Stimulated activated CD4-positive, alpha-beta T cell treated with anti-CD3 and anti-CD28 coated beads, TNF-alpha, amount 100 ng/mL, for 4 hours (primary cell): ENCODE measurements around the gene ZSWIM3.

ENCODE experiments used
- DNase-seq, 3 experiments: peaks; one replicate each; pipeline ENCODE4 v3.0.0-alpha.2; 2020; ENCODE audit warnings: low read depth in 3 of 3

ZSWIM3 gene

GRCh38 chr20:45833030-45833882 lies 24.2 kb upstream of the ZSWIM3 start, which contains the start of gene SNX21:
Gene SNX21, plus strand, starts transcription at chr20:45833799. Its CDS starts 121 bp downstream, at chr20:45833920.
- DNase-seq, result no peak

DNA sequence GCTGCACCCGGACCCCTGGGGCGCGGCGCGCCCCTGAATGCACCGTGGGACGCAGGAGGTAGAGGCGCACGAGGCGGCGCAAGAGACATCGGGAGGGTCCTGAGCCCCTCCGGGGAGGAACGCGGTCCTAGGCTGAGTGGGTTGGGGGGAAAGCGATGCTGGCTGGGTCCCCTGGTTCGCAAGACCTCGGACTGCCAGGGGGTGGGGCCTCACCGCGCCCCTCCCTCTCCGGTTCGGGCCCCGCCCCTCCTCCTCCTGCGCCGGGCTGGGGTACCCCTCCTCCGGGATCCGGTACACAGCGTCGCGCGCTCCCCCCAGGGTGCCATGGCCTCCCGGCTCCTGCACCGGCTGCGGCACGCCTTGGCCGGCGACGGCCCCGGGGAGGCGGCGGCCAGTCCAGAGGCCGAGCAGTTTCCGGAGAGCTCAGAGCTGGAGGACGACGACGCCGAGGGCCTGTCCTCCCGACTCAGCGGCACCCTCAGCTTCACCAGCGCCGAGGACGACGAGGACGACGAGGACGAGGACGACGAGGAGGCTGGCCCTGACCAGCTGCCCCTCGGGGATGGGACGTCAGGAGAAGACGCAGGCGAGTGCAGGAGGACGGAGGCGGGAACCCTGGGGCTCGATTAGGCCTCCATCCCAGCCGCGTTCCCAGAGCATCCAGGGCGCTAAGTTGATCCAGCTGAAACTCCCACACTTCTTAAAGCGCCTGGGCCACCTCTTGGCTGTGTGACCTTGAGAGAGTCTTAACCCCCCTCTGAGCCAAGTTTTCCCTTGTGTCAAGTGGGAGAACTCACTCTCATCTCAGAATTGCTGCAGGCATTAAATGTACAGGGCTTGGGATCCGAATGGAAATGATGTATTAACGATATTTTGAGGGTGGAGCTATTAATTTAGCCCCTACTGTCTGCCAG lies 23.3 kb upstream of the ZSWIM3 start:
- no peak for DNase-seq

- no peak for DNase-seq
Measured at GRCh38 chr20:45834797-45835161, 22.6 kb upstream of the ZSWIM3 start.

DNA sequence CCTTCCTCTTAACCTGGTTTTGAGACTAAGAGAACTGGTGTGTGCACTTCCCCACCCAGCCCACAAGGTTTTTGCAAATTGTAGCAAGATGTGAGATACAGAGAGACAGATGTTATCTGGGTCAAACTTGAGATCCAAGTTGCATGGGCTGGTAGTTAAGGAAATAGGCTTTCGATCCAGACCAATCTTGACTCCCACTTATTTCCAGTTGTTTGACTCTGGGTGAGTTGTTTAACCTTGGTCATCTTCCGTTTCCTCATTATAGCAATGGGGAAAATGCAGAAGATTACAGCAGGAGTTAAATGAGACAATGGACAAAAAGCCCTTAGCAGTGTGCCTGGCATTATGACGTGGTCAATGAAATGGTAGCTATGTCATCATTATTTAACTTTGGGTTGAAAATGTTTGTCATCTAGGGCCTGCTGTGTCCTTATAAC lies 22.1 kb upstream of the ZSWIM3 start:
- no peak for DNase-seq

GRCh38 chr20:45835825-45836224 lies 21.6 kb upstream of the ZSWIM3 start:
- no peak for DNase-seq

DNA sequence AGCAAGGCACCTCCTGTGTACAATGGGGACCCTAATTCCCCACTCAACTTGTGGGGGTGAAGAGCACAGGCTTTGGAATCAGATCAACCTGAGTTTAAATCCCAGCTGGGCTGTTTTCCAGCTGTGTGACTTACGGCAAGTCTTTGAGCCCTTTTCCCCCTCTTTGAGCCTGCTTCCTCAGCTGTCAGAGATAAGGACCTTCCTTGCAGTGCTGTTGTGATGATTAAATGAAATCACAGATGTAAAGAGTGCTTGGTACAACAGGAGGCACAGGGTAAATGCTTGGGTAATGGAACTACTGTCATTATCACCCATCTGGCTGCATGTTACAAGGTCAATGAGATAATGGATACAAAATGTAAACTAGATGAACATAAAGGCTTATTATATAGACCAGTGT lies 20.6 kb upstream of the ZSWIM3 start:
- no peak for DNase-seq

- DNase-seq, result no peak
Measured at GRCh38 chr20:45840700-45841198, 16.7 kb upstream of the ZSWIM3 start.

- DNase-seq, result no peak
Measured at GRCh38 chr20:45841407-45842129, 15.8 kb upstream of the ZSWIM3 start.

DNA sequence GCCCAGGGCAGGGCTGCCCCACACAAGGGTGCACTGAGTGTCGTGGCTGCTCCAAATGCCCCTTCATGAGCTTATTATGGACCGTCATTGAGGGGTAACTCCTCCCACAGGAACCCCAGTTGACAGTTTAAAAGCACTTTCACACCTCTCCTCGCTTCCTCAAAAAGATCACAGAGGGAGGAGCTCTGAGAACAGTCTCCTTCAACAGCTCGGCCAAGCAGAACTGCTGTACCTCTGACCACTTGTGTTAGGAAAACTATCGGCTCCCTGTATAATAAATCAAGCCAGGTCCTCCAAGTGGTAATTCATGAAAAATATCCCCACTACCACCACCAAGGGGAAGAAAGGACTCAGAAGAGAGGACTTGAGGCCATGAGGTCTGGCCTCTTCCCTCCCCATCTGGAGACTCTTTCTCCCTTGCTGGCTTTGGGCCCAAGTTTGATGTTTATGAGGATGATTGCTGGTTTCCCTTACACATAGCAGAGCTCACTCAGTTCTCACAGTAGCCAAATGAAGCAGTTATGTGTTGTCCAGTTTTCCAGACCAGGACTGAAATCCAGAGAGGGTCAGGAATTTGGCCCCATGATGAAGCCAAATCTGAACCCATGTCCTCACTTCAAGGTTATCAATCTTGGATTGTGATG lies 15.1 kb upstream of the ZSWIM3 start:
- DNase-seq, result no peak

GRCh38 chr20:45843506-45843905 lies 13.9 kb upstream of the ZSWIM3 start:
- DNase-seq, result no peak

DNA sequence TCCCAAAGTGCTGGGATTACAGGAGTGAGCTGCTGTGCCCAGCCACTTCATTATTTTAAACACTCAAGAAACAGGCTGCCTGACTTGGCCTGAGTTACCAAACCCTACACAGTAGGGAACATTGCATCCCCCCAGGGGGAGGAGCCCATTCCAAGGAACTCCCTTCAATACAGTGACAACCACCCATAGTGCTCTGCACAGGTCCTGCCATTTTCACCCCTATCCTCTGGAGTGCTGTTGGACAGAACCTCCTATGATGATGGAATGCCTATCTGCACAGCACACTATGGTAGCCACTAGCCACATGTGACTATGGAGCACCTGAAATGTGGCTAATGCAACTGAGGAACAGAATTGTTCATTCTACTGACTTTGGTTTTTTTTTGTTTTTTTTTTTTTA lies 12.0 kb upstream of the ZSWIM3 start:
- no peak for DNase-seq

- no peak for DNase-seq
Measured at GRCh38 chr20:45848421-45848820, 9.0 kb upstream of the ZSWIM3 start.

- no peak for DNase-seq
Measured at GRCh38 chr20:45848969-45849582, 8.3 kb upstream of the ZSWIM3 start.

DNA sequence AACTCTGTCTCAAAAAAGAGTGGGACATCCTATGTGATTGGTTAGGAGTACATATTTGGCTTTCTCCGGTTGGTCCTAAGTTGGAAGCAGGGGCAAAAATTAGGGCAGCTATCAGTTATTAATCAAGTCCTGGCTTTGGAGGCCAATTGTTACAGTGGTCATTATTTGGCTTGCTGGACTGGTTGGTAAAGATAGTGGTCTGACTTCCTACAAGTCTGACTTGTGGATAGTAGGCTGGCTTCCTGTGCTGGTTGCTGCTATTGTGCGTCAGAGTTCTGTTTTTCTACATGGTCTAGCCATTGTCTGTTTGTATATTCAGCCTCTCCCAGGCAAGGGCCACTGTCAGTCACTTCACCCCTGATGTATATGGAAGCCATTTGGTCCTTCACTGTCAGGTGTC lies 7.2 kb upstream of the ZSWIM3 start:
- DNase-seq, result no peak

GRCh38 chr20:45850926-45851325 lies 6.5 kb upstream of the ZSWIM3 start:
- DNase-seq, result no peak

DNA sequence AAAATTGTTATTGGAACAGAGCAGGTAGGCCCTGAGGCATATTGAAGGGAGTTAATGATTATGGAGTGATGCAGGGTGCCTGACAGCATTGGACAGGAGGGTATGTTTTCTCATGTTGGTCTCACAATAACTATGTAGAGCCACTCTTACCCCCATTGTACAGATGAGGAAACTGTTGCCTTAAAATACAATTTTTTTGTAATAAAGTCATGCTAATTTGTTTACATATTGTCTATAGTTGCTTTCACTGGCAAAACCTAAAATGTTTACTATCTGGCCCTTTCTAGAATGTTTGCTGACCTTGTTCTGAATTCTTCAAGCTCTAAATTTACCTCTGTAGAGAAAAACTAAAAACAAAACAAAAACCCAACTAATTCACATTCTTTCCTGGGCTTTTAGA lies 5.9 kb upstream of the ZSWIM3 start:
- no peak for DNase-seq

DNA sequence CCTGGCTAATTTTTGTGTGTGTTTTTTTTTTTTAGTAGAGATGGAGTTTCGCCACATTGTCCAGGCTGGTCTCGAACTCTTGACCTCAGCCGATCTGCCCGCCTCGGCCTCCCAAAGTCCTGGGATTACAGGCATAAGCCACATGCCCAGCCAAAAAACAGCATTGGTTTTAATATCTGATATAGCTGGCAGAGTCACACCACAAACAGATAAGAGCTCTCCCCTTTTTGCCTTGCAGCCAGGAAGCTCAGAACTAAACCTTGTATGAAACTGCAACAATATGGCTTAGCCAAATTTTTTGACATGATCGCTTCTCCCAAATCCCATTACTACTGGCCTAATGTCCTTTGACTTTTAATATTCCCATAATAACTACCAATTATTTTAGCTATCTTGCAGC lies 5.1 kb upstream of the ZSWIM3 start:
- no peak for DNase-seq

GRCh38 chr20:45853484-45853883 lies 3.9 kb upstream of the ZSWIM3 start:
- no peak for DNase-seq

GRCh38 chr20:45857882-45858216 lies 435 bp downstream of the ZSWIM3 start:
- DNase-seq, result no peak

DNA sequence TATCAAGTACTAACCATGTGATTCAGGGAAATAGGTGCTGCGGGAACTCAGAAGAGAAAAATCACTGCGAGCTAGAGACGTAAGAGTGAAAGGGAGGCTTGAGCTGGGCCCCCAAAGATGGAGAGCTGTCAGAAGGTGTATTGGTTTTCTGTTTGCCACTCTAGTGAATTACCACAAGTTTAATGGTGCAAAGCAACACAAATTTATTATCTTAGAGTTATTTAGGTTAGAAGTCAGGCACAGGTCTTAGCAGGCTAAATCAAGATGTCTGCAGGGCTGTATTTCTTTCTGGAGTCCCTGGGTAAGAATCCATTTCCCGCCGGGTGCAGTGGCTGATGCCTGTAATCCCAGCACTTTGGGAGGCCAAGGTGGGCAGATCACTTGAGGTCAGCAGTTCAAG lies 2.5 kb downstream of the ZSWIM3 start:
- no peak for DNase-seq
